LNCAP (cell line): ENCODE results near the gene RANBP10.

Experiments
- TF ChIP-seq, protein P1 (sequence below): fragments of 450-650 bp; IDR thresholded peaks from 2 replicates; pipeline ENCODE4 v1.5.1; 2017; ENCODE audit warnings: mild to moderate bottlenecking

Gene RANBP10

DNA sequence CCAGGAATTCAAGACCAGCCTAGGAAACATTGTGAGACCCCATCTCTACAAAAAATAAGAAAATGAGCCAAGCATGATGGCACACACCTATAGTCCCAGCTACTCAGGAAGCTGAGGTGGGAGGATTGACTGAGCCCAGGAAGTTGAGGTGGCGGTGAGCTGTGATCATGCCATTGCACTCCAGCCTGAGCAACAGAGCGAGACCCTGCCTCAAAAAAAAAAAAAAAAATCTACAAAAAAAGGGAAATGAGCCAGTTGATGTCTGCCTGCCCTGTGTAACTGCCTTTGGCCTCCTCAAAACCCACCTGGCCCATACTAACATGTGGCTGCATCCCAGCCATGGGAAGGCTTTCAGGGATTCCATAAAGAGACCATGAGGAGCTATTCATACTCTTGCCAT is 4.5 kb downstream of the RANBP10 start:
- TF ChIP-seq, protein P1, sequence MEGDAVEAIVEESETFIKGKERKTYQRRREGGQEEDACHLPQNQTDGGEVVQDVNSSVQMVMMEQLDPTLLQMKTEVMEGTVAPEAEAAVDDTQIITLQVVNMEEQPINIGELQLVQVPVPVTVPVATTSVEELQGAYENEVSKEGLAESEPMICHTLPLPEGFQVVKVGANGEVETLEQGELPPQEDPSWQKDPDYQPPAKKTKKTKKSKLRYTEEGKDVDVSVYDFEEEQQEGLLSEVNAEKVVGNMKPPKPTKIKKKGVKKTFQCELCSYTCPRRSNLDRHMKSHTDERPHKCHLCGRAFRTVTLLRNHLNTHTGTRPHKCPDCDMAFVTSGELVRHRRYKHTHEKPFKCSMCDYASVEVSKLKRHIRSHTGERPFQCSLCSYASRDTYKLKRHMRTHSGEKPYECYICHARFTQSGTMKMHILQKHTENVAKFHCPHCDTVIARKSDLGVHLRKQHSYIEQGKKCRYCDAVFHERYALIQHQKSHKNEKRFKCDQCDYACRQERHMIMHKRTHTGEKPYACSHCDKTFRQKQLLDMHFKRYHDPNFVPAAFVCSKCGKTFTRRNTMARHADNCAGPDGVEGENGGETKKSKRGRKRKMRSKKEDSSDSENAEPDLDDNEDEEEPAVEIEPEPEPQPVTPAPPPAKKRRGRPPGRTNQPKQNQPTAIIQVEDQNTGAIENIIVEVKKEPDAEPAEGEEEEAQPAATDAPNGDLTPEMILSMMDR = no peak

DNA sequence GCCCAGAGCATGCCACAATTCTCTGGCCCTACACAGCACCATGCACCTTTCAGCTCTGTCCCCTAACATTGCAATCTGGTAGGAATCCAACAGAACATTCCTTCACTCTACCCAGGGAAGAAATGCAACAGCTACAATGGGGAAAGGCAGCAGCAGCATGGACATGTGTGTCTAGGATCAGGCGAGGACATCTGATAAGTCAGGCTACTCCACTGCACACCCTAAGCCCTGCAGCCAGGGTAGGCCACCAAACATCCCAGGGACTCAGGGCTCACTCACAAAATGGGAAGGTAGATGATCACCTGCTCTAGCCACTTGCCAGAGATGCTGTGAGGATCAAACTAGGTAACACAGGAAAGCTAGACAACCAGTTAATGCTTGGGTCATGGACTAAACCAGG is 5.1 kb downstream of the RANBP10 start:
- TF ChIP-seq, protein P1 = no peak

DNA sequence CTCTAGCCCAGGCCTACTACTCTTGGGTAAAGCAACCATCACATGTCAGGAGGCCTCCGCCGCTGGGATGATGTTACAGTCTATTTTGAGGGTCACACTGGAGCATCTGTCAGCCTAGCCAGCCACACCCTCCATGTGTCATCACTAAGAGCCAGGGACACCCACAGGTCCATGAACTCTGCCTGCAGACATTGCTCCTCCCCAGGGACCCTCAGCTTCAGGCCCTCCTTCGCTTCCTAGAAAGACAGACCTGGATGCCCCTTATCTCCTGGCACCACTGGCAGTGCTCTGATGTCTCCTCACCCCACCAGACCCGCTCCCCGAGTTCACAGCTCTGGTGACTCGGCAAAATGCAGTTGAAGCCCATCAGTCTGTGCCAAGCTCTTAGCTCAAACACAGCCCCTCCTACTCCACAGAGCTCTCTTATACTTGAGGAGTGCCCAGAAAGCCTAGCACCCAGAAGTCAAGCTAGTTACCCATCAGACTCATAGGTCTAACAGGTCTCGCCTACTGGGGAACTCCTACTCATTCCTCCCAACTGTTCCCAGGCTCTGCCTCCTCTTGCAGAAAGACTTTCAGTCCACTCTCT is 5.9 kb downstream of the RANBP10 start:
- TF ChIP-seq, protein P1 = no peak

DNA sequence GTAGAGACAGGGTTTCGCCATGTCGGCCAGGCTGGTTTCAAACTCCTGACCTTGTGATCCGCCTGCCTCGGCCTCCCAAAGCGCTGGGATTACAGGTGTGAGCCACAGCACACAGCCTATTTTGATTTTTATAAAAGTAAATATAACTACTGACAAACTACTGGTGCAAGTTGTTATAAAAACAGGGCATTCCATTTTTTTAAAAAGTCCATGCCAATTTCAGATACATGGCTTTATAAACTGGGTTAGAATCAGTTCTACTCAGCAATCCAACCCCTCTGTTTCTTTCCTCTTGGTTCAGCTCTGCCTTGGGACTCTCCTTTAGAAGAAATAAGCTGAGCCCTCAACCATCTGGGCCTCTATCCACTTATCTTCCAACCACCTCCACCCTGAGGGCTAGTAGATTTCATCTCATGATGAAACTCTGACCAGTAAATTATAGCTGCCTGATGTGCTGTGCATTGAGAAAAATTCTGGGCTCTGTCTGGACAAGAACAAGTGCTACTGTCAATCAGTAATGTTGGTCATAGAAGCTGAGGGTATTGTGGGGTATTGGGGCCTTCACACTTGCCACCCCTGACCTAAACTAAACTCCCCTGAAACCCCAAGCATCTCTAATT is 10.2 kb downstream of the RANBP10 start:
- TF ChIP-seq, protein P1 = no peak

DNA sequence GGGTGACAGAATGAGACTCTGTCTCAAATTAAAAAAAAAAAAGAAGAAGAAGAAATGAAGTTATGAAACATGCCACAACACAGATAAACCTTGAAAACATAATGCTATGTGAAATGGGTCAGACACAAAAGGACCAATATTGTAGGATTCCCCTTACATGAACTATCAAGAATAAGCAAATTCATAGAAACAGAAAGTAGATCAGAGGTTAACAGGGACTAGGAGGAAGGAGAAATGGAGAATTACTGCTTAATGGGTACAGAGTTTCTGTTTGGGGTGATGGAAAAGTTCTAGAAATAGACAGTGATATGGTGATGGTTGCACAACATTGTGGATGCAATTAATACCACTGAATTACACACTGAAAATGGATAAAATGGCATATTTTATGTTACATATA is 16.3 kb downstream of the RANBP10 start:
- TF ChIP-seq, protein P1 = no peak

DNA sequence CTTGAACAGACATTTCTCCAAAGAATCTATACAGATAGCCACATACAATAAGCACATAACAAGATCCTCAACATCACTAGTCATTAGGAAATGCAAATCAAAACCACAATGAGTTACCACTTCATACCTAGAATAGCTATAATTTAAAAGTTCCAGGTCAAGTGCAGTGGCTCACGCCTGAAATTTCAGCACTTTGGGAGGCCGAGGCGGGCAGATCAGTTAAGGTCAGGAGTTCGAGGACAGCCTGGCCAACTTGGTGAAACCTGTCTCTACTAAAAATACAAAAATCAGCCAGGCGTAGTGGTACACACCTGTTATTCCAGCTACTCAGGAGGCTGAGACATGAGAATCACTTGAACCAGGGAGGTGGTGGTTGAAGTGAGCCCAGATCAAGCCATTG is 19.9 kb downstream of the RANBP10 start:
- TF ChIP-seq, protein P1 = no peak

DNA sequence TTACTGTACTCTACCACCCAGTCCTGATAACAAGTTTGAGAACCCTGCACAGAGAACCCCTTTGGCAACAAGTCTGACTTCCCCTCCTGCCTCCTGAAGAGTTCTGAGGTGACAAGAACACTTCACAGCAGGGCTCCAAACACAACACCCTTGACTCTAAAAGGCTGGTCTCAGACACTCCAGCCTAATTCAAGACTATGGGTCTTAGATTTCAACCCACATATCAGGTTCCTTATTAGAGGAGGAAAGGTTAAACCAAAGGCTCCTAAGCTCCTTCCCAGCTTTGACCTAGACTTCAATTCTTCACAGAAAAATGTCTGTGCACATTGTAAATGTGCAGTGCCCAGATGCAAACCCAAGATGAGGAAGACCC is 23.0 kb downstream of the RANBP10 start:
- TF ChIP-seq, protein P1 = no peak
